CD4-positive, alpha-beta T cell treated with Interleukin-17A for 4 hours (primary cell): Measurements from ENCODE around the gene RMRP.
A peak's percentile ranks its signal among the peaks of the same experiment; 100 is the strongest.

Experiments used
- DNase-seq: peaks from one replicate; pipeline ENCODE4 v3.0.0-alpha.2; 2020; ENCODE audit warnings: mixed read lengths

Gene RMRP

GRCh38 chr9:35686222-35687203, 28.7 kb upstream of the RMRP start:
- DNase-seq: no peak

GRCh38 chr9:35685506-35685905, 27.7 kb upstream of the RMRP start:
- no peak for DNase-seq

GRCh38 chr9:35684921-35685320, 27.1 kb upstream of the RMRP start:
- DNase-seq: no peak

- no peak for DNase-seq
Measured at GRCh38 chr9:35683323-35683722, 25.5 kb upstream of the RMRP start.

DNA sequence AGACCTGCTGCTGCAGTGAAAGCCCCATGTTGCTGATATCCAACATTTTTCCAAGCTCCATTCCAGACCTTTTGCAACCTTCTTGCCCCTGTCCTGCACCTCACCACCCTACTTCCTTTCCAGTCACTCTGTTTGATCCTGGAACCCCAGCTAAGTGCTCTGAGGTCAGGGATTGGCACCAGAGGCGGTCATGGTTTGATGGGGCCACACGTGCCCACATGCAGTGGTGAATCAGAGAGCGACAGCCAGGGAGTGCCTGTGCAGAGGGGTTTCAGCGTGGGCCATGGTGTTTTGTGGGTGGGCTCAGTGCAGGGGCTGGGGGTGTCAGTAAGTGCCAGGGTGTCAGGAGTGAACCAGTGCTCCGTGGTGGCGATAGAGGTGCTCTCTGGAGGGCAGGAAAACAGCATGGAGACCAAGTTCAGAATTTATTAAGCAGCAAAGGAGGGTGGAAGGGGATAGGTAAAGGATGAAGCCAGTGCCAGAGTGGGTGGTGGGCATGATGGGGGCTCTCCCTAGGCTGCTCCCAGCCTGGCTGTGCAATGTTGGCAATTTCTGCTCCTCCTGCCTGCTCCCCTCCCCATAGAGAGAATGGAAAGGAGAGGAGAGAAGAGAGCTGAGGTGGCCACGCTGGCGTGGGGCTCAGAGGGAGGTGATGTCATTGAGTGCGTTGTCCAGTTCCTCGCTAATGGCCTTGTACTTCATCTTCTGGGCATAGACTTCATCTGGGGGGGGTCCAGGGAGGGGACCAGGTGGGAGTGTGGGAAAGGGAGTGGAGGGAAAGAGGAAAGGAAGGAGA, 24.9 kb upstream of the RMRP start:
- DNase-seq: no peak

- DNase-seq: no peak
Measured at GRCh38 chr9:35682051-35682450, 24.2 kb upstream of the RMRP start.

- DNase-seq: no peak
Measured at GRCh38 chr9:35681341-35682002, 23.7 kb upstream of the RMRP start.

- DNase-seq: no peak
Measured at GRCh38 chr9:35680331-35681105, 22.7 kb upstream of the RMRP start.

DNA sequence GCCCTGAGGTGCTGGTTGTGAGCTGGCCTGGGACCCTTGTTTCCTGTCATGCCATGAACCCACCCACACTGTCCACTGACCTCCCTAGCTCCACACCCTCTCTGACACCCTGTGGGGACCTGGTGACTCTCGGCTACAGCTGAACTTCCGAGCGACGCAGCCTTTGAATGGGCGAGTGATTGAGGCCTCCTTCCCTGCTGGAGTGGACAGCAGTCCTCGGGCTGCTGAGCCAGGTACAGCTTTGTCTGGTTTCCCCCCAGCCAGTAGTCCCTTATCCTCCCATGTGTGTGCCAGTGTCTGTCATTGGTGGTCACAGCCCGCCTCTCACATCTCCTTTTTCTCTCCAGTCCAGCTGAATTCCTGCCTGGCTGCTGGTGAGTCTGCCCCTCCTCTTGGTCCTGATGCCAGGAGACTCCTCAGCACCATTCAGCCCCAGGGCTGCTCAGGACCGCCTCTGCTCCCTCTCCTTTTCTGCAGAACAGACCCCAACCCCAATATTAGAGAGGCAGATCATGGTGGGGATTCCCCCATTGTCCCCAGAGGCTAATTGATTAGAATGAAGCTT, 22.0 kb upstream of the RMRP start:
- DNase-seq: no peak

DNA sequence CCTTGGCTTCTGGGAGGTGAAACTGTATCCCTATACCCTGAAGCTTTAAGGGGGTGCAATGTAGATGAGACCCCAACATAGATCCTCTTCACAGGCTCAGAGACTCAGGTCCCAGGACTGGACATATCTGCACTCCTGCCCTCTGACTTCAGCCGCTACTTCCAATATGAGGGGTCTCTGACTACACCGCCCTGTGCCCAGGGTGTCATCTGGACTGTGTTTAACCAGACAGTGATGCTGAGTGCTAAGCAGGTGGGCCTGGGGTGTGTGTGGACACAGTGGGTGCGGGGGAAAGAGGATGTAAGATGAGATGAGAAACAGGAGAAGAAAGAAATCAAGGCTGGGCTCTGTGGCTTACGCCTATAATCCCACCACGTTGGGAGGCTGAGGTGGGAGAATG, 21.3 kb upstream of the RMRP start:
- no peak for DNase-seq

DNA sequence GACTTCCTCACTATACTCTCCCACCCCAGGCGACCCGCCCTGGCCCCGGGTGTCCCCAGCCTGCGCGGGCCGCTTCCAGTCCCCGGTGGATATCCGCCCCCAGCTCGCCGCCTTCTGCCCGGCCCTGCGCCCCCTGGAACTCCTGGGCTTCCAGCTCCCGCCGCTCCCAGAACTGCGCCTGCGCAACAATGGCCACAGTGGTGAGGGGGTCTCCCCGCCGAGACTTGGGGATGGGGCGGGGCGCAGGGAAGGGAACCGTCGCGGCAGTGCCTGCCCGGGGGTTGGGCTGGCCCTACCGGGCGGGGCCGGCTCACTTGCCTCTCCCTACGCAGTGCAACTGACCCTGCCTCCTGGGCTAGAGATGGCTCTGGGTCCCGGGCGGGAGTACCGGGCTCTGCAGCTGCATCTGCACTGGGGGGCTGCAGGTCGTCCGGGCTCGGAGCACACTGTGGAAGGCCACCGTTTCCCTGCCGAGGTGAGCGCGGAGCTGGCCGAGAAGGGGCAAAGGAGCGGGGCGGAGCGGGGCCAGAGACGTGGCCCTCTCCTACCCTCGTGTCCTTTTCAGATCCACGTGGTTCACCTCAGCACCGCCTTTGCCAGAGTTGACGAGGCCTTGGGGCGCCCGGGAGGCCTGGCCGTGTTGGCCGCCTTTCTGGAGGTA, 18.0 kb upstream of the RMRP start:
- DNase-seq: peak; percentile 45

GRCh38 chr9:35675204-35675603, 17.4 kb upstream of the RMRP start:
- DNase-seq: no peak

DNA sequence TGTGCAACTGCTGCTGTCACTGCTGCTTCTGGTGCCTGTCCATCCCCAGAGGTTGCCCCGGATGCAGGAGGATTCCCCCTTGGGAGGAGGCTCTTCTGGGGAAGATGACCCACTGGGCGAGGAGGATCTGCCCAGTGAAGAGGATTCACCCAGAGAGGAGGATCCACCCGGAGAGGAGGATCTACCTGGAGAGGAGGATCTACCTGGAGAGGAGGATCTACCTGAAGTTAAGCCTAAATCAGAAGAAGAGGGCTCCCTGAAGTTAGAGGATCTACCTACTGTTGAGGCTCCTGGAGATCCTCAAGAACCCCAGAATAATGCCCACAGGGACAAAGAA, 16.2 kb upstream of the RMRP start:
- no peak for DNase-seq

DNA sequence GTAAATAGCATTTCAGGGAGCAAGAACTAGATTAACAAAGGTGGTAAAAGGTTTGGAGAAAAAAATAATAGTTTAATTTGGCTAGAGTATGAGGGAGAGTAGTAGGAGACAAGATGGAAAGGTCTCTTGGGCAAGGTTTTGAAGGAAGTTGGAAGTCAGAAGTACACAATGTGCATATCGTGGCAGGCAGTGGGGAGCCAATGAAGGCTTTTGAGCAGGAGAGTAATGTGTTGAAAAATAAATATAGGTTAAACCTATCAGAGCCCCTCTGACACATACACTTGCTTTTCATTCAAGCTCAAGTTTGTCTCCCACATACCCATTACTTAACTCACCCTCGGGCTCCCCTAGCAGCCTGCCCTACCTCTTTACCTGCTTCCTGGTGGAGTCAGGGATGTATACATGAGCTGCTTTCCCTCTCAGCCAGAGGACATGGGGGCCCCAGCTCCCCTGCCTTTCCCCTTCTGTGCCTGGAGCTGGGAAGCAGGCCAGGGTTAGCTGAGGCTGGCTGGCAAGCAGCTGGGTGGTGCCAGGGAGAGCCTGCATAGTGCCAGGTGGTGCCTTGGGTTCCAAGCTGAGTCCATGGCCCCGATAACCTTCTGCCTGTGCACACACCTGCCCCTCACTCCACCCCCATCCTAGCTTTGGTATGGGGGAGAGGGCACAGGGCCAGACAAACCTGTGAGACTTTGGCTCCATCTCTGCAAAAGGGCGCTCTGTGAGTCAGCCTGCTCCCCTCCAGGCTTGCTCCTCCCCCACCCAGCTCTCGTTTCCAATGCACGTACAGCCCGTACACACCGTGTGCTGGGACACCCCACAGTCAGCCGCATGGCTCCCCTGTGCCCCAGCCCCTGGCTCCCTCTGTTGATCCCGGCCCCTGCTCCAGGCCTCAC, 15.6 kb upstream of the RMRP start, which contains the start of gene CA9:
TSS of gene CA9 (plus strand) at position 797 of the 893 bp plus-strand sequence. CDS start at position 829, 32 bp downstream.
- no peak for DNase-seq

GRCh38 chr9:35669331-35670145, 11.7 kb upstream of the RMRP start:
- DNase-seq: no peak

- no peak for DNase-seq
Measured at GRCh38 chr9:35667939-35668338, 10.1 kb upstream of the RMRP start.

DNA sequence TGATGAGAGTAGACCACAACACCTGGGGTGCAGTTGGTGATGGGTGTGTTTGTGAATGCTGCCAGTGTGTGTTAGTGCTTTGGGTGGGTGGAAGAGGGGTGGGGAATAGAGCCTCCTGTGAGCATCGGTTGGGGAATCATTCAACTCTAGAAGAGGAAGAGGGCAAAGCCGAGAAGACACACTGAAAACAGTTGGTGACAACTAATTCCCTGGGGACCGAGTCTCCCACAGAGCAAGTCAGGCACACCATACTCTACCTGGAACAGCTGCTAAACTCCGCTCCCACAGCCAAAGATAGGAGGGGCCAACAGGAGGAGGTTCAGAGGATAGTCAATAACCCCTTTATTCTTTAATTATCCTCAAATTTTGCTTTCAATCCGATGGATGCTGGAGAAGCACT, 8.7 kb upstream of the RMRP start:
- no peak for DNase-seq

GRCh38 chr9:35666045-35666444, 8.2 kb upstream of the RMRP start:
- DNase-seq: no peak

DNA sequence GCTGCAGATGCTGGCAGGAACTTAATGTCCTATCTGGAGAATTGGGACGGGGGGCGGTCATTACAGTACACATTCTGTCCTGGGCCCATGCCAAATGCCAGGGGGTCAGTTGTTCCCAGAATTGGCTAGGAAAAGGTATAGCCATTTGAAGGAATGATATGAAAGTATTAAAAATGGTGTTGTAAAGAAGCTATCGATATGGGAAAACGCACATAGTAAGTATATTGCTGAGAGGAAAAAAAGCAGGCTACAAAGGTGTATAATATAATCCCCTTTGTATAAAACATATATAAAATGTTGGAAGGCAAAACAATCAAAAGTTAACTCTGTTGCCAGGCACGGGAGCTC, 7.6 kb upstream of the RMRP start:
- no peak for DNase-seq
